GDM1 (cell line): Measurements from ENCODE around the gene ARMH4.

Experiments used
- DNase-seq: peaks from one replicate; lab custom pipeline; 2025; lab: John Stamatoyannopoulos, UW

The ARMH4 gene

DNA sequence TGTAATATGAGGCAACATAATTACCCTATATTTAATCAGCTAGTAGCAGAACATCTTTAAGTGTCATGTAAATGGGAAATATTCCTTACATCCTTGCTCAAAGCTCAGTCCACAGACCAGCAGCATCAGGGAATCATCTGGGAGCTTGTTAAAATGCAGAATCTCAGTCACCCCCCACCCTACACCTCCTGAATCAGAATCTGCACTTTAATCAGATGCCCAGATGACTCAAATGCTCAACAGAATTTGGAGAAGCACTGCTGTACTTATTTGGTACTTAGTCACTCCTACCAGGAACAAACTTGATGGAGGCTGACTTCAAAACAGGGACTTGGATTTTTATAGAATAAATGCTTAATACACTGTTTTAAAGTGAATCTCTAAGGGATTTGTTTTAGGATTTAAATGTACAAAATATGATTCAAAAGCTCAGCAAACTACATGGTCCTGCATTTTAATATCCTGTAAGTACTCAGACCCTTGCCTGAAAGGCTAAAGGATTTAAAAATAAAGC lies 96.5 kb downstream of the ARMH4 start:
- DNase-seq = no peak

DNA sequence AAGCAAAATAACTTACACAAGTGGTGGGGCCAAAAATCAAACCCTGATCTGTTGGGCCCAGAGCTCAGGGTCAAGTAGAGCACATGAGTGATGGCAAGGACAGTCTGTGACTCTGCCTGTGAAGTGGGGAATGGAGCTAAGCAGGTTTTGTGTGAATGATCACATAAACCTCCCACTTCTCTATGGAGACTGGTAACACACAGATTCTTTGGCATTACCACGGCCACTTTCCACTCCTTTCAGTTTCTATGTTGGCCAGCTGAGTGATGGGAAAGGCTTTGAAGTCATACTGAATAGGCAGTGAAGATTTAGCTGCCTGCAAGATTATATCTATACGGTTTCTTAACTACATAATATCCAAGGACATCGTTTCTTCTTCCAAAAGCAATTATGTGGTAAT lies 97.9 kb downstream of the ARMH4 start:
- DNase-seq = no peak

DNA sequence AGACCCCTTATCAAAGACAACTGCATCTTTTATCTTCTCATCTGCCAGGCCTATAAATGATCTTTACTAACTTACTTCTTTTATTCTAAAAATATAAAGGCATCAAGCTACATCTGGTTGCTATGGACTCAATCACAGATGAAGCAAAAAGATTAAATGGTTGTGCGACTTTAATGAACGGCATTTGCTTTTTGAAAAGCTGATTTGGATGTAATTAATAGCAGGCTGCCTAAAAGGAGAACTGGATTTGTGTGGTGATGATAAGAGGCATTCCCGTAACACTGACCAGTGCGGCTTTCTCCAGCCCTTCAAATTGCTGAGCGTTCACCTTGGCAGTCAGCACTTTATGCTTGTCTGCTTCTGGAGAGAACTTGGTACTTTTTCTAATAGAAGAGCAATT lies 103.8 kb downstream of the ARMH4 start:
- DNase-seq = no peak

DNA sequence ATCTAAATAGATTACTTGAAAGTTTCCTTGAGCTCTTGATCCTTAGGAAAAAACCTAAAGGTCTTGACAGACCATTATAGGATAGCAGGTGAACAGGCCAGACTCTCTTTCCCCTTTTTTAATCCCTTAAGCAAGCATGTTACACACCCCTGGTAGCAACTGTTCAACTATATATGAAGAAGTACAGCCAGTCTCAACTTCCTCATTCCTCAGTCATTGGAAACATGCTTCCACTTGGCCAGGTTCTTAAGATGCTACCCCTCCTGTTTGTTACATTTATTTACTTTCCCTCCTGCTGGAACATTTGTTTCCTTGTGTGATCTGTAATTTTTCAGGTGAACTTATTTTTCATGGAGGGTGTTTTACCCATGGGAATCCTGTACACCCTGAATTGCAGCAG lies 124.1 kb downstream of the ARMH4 start:
- no peak for DNase-seq

DNA sequence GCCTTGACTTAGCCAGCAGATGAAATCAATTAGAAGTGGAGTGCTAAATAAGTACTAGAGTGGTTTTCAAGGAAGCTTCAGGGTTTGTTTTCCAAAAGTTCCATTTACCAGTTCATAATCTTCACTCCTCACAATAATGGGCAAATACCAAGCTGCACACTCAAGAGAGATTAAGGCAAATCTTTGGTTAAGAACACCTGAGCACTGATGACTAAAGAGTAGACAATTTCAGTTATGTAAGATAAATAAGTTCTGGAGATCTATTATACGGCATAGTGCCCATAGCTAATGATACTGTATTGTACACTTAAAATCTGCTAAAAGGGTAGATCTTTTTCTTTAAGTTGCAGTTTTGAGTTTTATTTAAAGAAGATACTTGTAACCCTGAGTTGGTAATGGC lies 125.0 kb downstream of the ARMH4 start:
- no peak for DNase-seq

DNA sequence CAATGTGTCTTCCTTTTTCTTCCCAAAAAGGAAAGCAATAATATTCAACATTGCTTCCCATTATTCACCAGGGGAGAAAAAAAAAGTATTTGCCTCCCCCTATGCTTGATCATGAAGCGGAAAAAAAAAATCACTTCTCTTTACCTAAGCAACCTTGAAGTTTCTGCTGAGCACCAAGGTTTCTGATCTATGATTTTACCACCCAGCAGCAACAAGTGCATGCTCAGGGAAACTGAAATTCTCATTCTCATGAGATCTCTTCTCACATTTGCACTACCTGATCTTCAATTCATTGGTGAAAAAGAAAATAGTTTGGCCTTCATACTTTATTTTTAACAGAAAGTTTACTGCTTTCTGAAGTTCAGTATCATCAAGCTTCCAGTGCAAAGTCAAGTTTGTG lies 125.8 kb downstream of the ARMH4 start:
- no peak for DNase-seq

DNA sequence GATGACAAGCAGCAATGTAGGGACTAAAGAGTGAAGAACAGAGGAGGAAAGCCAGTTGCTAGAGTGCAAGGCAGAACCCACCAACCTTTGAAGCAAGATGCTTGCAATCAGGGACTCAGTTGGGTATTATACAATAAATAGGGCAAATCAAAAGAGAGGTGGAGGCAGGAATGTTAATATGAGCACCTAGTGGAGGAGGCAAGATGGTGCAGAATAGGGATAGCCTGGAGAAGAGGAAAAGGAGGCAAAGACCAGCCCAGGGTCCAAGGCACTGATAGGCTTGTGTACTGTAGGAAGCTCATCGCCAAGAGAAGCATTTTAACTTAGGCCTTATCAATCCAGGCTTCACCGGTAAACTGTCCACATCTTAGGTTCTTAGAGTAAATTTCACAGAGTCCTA lies 137.2 kb downstream of the ARMH4 start:
- no peak for DNase-seq

DNA sequence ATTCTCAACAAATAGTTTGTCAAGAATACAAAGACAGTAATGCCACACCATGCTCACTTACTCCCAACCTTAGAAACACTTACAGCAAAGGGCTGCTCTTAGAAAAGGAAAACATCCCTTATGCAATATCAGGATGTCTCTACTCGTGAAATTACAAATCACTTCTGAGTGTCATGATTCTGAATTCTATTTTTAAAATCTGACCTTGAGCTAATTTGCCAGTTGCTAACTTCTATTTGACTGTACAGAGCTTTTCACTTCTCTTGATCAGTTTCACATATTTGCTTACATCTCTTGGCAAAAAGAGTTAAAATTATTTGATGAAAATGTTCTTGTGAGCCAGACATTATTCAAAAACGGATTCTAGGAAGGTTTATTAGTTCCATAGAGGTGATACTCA lies 149.4 kb downstream of the ARMH4 start:
- DNase-seq = no peak

DNA sequence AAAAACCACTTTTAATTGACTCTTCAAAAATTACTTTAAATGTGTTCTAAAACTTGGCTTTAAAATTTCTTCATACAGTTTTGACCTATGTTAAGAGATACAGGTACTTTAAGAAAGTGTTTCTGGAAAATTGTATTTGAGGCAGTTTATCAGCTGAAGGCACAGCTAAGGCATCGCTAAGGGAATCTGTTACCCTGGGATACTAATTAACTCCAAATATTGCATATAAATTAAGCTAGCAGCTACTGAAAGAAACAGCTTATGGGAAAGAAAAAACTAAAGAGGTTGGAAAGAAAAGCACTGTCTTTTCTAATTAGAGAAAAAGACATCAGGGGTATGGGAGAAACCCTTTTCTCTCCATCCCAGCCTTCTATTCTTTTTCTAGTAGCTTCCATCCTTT lies 152.0 kb downstream of the ARMH4 start:
- no peak for DNase-seq

DNA sequence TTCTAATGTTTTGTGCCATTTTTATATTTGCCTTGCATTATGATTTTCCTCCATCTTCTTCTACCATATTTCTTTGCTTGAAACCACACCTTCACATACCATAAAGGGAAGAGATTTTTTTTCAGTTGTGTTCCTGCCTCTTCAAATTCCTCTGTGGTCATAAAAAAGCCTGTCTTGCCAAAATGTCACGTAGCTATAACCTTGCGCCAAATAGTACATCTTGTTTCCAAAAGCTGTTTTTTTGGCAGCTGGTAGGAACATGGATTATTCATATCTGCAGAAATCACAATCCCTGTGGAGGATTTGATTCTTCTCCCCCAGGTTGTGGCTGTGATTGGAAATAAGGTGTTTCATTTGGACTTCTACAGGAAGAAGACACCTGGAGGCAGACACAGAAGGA lies 152.5 kb downstream of the ARMH4 start:
- no peak for DNase-seq

DNA sequence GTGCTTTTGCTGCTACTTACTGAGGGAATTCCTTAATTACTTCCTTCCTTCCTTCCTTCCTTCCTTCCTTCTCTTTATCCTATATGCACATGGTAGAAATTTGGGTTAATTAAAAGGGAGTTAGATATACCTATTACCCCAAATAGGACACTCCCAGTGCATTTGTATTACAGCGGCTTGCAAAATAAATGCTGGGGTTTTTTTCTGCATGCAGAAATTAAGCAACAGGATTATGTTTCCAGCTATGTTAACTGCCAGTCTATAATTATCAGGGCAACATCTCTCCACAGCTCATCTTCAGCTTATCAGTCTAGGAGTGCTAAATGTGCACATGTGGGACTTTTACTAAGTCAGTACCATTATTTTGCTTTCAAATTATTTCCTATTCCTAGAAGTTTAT lies 153.2 kb downstream of the ARMH4 start:
- DNase-seq = no peak

DNA sequence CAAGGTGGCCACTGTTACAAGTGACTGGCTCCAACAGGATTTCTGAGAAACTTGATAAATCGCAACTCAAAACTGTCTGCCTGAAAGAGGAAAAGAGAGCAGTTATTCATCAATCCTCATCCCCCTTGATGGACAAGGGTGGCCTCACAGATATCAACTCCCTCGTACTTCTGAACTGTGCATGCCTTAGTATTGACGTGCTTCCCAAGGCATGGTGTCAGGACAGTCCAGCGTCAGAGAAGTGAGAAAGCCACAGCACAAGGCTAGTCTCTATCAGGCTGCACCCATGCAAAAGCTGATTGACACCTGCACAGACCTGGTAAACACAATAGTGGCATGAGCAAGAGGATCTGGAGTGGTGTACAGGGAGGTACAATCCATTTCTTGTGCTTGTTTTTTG lies 160.7 kb downstream of the ARMH4 start:
- DNase-seq = no peak

DNA sequence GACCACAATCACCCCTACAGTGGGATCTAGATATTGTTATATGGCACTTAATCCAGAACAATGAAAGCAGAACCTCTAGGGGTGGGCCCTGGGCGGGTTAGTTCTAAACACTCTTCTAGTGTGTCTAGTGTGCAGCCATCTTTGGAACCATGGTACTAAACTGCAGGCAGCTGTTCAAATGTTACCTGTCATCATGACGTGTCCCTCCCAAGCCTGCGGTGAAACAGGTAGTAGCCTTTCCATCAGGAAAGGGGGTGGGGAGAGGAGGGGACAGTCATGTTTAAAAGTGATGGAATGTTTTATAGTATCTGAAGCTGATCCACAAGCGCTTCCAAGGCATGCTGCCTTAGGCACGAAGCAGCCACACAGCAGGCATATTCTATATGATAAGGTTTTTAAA lies 163.6 kb downstream of the ARMH4 start:
- DNase-seq = no peak

DNA sequence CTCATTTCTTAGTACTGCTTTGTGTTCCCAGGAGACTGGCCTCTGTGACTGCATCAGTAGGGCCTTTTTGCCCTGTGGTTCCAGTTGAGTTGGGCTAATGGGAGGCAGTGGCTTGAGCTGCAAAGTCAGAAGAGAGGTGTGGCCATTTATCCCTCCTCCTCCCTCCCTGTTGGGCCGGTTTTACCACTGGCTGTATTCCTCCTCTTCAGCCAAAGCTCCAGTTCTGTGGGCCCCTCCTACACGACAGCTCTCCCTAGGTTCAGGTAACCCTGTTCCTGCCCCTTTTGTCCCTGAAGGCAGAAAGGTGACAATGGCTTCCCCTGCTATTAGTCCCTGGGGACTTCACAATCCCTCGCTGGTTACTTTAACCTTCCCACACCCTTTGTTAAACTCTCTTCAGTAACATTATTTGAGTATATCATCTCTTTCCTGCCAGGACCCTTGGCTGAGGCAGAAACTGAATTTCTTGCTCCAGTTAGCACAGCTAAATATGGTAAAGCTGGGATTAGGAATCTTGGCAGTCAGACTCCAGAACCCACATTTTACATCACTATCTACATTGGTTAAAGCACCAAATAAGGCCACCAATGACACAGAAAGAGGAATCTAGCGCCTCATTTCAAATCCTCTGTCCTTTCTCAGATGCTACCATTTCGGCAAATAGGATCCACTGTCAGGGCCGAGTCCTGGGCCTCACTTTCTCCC lies 164.3 kb downstream of the ARMH4 start:
- no peak for DNase-seq

DNA sequence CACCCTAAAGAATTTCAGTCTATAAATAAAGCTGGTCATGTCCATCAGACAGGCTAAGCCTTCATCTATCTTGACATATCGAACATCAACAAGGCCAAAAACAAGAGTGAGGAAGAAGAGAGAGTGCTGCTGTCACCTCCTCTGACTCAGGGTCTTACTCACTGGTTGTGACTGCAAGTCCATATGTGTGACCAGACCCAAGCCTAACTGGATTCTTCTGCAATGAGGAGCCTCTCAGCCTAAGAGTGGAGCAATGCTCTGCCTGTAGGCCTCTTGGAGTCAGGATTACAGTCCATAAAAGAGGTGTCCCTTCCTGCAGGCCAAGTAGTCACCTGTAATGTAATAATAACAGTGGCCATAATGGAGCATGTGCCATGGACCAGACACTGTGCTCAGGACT lies 165.0 kb downstream of the ARMH4 start:
- DNase-seq = no peak

DNA sequence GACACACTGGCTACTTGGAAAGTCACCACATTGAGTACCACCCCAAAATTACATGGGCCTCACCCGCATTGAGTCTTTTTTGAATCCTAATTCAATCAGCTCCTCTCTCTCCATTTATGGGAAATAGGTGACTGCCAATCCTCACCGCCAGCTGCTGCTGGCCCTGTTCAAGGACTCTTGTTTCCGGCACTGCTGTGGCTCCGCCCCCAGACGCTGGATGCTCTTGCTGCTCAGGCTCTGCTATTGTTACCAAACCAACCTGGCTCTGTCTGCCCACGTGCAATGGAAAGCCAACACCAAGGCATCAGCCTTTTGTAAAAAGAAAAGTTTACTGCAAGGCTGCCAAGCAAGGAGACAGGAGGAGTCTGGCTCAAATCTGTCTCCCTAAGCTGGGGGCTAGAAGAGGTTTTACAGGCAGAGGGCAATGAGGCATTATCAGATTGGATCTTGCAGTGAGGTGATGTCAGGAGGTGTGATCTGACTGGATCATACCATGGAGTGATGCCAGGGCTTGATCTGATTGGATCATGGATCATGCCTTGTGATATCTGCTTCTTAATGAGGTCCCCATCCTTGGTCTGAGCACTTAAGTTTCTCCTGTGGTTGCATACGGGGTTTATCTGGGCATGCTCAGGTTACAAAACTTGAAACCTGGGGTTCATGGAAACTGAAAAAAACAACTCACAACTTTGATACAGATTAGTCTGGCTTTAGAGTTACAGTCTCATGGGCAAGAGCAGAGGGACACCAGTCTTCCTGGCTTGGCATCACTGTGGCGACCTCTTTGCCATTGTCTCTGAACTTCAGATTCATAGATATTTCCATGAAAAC lies 169.0 kb downstream of the ARMH4 start:
- DNase-seq = no peak

DNA sequence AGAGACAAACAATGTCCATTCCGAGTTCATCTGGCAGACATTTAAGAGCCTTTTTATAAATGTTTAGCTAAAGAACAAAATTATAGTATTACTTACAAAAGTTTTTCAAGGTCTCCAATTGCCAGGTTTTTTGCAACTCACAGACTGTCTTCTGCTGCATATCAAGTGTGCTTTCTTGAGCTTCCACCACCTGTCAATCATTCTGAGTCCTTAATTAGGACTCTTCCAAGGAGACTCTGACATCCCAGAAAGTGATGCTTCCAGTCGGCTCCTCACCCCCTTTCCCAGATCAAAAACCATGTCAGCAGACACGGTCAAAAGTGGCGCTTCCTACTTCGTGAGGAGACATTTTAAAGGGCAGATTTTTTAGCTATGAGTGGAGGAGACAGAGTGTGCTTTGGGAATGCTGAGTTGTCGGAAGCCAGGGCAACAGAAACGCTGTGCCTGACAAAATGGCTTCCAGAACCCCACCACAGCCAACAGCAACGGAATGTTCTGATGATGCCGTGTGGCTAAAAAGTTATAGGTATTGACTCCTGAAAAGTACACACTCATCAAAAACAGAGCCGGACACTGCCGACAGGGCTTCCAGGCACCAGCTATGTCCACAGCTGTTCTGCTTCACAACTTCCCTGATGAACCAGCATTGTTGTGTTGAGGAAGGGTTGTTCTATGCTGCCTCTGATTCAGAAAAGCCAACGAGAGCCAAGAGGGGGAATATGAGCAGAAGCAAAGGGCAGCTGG lies 170.0 kb downstream of the ARMH4 start:
- DNase-seq = no peak

DNA sequence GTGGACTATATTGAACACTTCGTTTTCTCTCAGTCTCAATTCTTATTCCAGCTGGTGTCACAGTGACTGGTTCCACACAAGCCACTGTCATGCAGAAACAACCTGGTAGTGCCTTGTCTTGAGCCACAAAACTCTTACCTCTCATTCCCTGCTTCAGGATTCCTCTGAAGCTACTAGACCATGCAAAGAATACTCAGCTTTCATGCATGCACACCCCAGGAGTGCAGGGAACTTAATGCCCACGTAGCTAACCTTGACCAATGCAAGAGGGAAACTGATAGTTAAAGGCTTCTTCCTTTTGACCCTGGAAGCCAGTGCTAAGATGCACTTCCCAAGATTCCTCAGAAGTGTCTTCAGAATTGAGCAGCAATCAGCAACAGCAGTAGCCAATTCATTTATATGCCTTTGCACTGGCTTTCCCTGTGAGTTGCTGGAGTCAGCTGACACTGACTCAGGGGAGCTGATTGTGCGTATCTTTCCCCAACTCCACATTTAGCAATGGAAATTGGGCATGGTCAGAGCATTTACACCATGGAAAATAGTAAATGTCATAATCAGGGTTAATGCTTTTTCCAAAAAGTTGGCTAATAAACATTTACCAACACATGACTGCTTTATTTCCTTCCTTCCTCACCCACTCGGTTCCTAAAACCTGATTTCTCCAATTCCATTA lies 172.5 kb downstream of the ARMH4 start:
- DNase-seq = no peak

DNA sequence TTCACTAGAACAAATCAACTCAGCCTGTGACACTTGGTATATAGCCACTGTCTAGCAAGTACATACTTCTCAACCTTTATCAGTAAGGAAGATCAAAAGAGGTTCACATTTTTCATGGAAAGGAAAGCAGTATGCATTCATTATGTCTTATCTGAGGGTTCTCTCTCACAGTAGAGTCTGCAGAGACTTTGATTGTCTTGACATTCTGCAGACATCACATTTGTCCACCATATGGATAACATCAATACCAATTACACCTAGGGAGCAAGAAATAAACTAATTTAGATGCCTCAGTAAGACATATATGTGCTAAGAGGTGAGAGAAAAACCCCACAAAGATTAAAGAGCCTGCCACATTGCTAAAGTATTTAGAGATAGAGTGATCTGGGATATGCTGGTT lies 175.3 kb downstream of the ARMH4 start:
- no peak for DNase-seq

DNA sequence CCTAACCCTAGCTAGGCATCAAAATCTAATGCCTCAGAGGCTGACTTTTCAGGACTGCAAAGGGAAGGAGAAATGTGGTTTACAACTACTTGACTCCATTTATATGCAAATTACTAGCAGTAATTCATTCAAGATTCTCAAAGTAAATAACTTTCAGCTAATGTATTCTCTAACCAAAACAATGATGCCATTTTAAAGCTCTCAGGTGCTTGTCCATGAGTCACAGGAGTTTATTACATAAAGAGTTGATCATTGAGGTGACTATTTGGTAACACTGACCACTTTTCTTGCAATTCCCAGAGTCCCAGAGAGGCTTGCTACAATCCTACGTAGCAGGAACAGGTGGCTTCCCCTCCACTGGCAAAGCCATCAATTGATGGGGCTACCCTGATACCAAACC lies 177.1 kb downstream of the ARMH4 start:
- DNase-seq = no peak

DNA sequence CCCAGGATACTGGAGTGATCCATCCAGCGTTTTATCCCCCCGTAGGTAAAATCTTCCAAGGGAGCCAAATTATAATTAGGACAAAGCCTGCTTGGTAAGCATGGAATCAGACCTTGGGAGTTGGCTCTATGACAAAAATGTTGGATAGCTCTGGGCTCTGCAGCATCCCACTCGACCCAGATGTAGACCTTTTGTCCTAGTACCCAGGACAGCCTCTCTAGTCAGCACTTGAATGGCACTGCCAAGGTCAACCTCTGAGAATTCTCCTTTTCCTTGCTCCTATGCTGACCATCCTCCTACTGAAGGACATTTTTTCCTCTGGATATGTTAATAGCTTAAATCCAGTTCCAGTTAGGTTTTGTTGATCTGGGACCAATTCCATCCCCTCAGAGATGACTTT lies 181.4 kb downstream of the ARMH4 start:
- no peak for DNase-seq

DNA sequence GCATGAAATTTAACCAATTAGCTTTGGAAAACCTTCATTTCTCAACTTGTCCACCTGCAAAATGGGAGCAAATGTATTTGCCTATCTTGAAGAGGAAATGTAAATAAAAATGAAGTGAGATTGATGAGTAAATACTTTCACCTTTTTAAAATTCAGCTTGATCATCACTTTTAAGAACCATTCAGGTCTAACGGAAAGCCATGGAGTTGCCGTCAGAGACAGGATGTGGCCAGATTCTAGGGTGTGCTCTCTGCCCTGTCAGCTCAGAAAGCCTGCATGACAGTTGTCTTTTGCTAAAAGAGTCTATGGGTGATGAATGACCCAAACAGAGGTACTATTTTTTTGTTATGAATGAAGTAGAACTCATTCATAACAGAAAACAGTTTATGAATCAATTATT lies 181.8 kb downstream of the ARMH4 start:
- no peak for DNase-seq
